Stomach (tissue), 9 donors: ENCODE data around the gene COL27A1. TPM values are rescaled to one million over a fixed set of nuclear protein-coding genes. Genes with fewer than 3 reads are reported as not detected.

Experiments
- DNase-seq, 2 donors: peaks; one replicate each; pipeline versions ENCODE4 v3.0.0 to v3.0.0-alpha.2; 2013 to 2019
- H3K27ac ChIP-seq, 5 donors: fragments of 200-600 bp in 4 of 5; sonication (generic) in 4 of 5; one replicate each; pipeline ENCODE4 v1.5.1; 2013 to 2019; ENCODE audit warnings: mild to moderate bottlenecking in 1 of 5, moderate library complexity in 1 of 5
- H3K27me3 ChIP-seq, 3 donors: fragments of 200-600 bp; sonication (generic); one replicate each; pipeline ENCODE4 v1.5.1; 2017 to 2019; ENCODE audit warnings: mixed run types in 1 of 3
- H3K36me3 ChIP-seq, 4 donors: fragments of 200-600 bp; sonication (generic); 1 replicate in 3 of 4; 2 replicates in 1 of 4; pipeline ENCODE4 v1.5.1; 2016 to 2019
- H3K4me1 ChIP-seq, 4 donors: fragments of 200-600 bp; sonication (generic); one replicate each; pipeline ENCODE4 v1.5.1; 2016 to 2019
- H3K4me3 ChIP-seq, 4 donors: fragments of 200-600 bp; sonication (generic) in 3 of 4; one replicate each; pipeline ENCODE4 v1.5.1; 2016 to 2019; ENCODE audit warnings: mild to moderate bottlenecking in 1 of 4
- H3K9me3 ChIP-seq, 4 donors: fragments of 200-600 bp; sonication (generic); one replicate each; pipeline ENCODE4 v1.5.1; 2016 to 2019
- CTCF ChIP-seq, 7 experiments: fragments of 450-650 bp in 4 of 7; fragments of 200-600 bp in 3 of 7; sonication (generic) in 3 of 7; IDR thresholded peaks; one replicate each; pipeline ENCODE4 v1.5.1; 2016 to 2019; ENCODE audit warnings: antibody characterized with exemption in 7 of 7, control low read depth in 2 of 7, mild to moderate bottlenecking in 1 of 7
- EP300 ChIP-seq: sonication (generic); formaldehyde crosslinking; IDR thresholded peaks from one replicate; pipeline ENCODE4 v1.6.1; 2017; ENCODE audit warnings: antibody characterized with exemption
- POLR2A ChIP-seq, 4 donors: fragments of 450-650 bp; IDR thresholded peaks; one replicate each; pipeline ENCODE4 v1.6.1; 2016; ENCODE audit warnings: antibody characterized with exemption in 4 of 4, control low read depth in 2 of 4, mild to moderate bottlenecking in 1 of 4, moderate library complexity in 1 of 4
- POLR2AphosphoS5 ChIP-seq, 3 donors: sonication (generic); formaldehyde crosslinking; IDR thresholded peaks; one replicate each; pipeline ENCODE4 v1.6.1; 2016; ENCODE audit warnings: antibody characterized with exemption in 3 of 3
- WGBS, 5 donors: extraction: QIAGEN DNeasy Blood & Tissue Kit in 3 of 5; methylation state at CpG; one replicate each; pipeline versions ENCODE4 v1.1.5 to v1.1.7; 2013 to 2018; 5-methylcytosine and 5-hydroxymethylcytosine counted together
- intact Hi-C: fragments of 100-400 bp; cut with DNase I; formaldehyde crosslinking; loops from one replicate; pipeline ENCODE4 v1.15.1; 2023; ENCODE audit warnings: low total_unique reads
- polyA plus RNA-seq, 3 donors: library from polyadenylated mRNA; stranded (reverse); fragments of 200-250 nt; gene quantifications; one replicate each; pipeline ENCODE4 v1.2.3, GENCODE V29; 2013
- total RNA-seq, 5 donors: library from RNA; depleted of rRNA; stranded (reverse); fragments of >200 nt; gene quantifications; one replicate each; pipeline versions ENCODE4 v1.1.0 to v1.2.3, GENCODE V29; 2014 to 2016
- donor health status: healthy with polysubstance abuse.
- donor health status: Bipolar disorder and iron deficiency.
- donor health status: healthy.

The COL27A1 gene
- total and polyA plus RNA-seq, 8 donors: 2.9 to 26.3 (median 8.2) TPM

- TF ChIP-seq POLR2A (IDR thresholded peaks at IDR 0.05): no peak
- no peak for TF ChIP-seq EP300
- no peak for TF ChIP-seq CTCF (IDR thresholded peaks at IDR 0.05)
- TF ChIP-seq POLR2AphosphoS5 (IDR thresholded peaks at IDR 0.05): no peak
- Histone ChIP-seq H3K4me3 (no peak overlapping the region), H3K4me1 (peaks cover 0 to 8% (median 6%) of the 10 kb centered on the region in 4 donors), H3K27ac (no peak overlapping the region), H3K36me3 (peaks cover 0 to 24% (median 19%) of the 10 kb centered on the region in 4 donors), H3K9me3 (no peaks in the 10 kb centered on the region), H3K27me3 (no peaks in the 10 kb centered on the region)
- 83 to 89% (median 84%) methylated on average over 15 of the region's 15 CpGs for WGBS, 5 donors
- peak in 1 of 2 donors; percentile 24 for DNase-seq
- intact Hi-C loops: no loop called here
These were observed 146.6 kb downstream of the COL27A1 start for GRCh38 chr9:114301798-114302565.

GRCh38 chr9:114302727-114303126 lies 147.4 kb downstream of the COL27A1 start:
- no peak overlapping the region for H3K27ac ChIP-seq
- peaks cover 0 to 31% (median 21%) of the 10 kb centered on the region in 4 donors for H3K36me3 ChIP-seq
- TF ChIP-seq CTCF (IDR thresholded peaks at IDR 0.05) (no peak), POLR2AphosphoS5 (IDR thresholded peaks at IDR 0.05) (no peak), POLR2A (IDR thresholded peaks at IDR 0.05) (no peak), EP300 (no peak)
- peak; percentile 2 to 7 for DNase-seq
- H3K27me3 ChIP-seq: no peaks in the 10 kb centered on the region
- no peaks in the 10 kb centered on the region for H3K9me3 ChIP-seq
- peaks cover 0 to 8% (median 6%) of the 10 kb centered on the region in 4 donors for H3K4me1 ChIP-seq
- intact Hi-C loops: no loop called here
- H3K4me3 ChIP-seq: no peak overlapping the region
- WGBS, 5 donors: 64 to 72% (median 66%) methylated on average over 6 of the region's 6 CpGs

- no peak overlapping the region for H3K27ac ChIP-seq
- TF ChIP-seq CTCF (IDR thresholded peaks at IDR 0.05) (no peak), EP300 (no peak), POLR2A (IDR thresholded peaks at IDR 0.05) (no peak)
- H3K27me3 ChIP-seq: no peaks in the 10 kb centered on the region
- H3K9me3 ChIP-seq: no peaks in the 10 kb centered on the region
- intact Hi-C loops: no loop called here
- peaks cover 0 to 8% (median 6%) of the 10 kb centered on the region in 4 donors for H3K4me1 ChIP-seq
- H3K36me3 ChIP-seq: peaks cover 0 to 33% (median 24%) of the 10 kb centered on the region in 4 donors
- 79 to 91% (median 84%) methylated on average over 5 of the region's 5 CpGs for WGBS, 5 donors
- H3K4me3 ChIP-seq: no peak overlapping the region
- DNase-seq: peak in 1 of 2 donors; percentile 10
These were observed 148.2 kb downstream of the COL27A1 start for GRCh38 chr9:114303571-114303970.

GRCh38 chr9:114303977-114304376 lies 148.6 kb downstream of the COL27A1 start:
- DNase-seq: peak in 1 of 2 donors; percentile 18
- 84 to 97% (median 95%) methylated on average over 4 of the region's 4 CpGs for WGBS, 5 donors
- intact Hi-C loops: no loop called here

More at GRCh38 chr9:114303977-114304376, 148.6 kb downstream of the COL27A1 start:
- H3K4me1 ChIP-seq: peaks cover 0 to 8% (median 6%) of the 10 kb centered on the region in 4 donors
- H3K27me3 ChIP-seq: no peaks in the 10 kb centered on the region
- H3K27ac ChIP-seq: no peak overlapping the region
- H3K4me3 ChIP-seq: no peak overlapping the region
- TF ChIP-seq CTCF (IDR thresholded peaks at IDR 0.05): no peak
- TF ChIP-seq EP300: no peak
- no peak for TF ChIP-seq POLR2A (IDR thresholded peaks at IDR 0.05)
- TF ChIP-seq POLR2AphosphoS5 (IDR thresholded peaks at IDR 0.05): no peak
- H3K9me3 ChIP-seq: no peaks in the 10 kb centered on the region
- peaks cover 0 to 33% (median 23%) of the 10 kb centered on the region in 4 donors for H3K36me3 ChIP-seq
